GM23338 (cell line): ENCODE measurements around the gene IL1A.

Experiments used
- CTCF ChIP-seq, 2 experiments: fragments of 200-600 bp in 1 of 2; sonication (generic) in 1 of 2; conservative IDR thresholded peaks; 2 replicates each; pipeline versions ENCODE4 v1.5.1 to v1.6.1; 2016 to 2017; ENCODE audit warnings: antibody characterized with exemption in 2 of 2, low read depth in 2 of 2, mild to moderate bottlenecking in 2 of 2, moderate library complexity in 1 of 2
- EZH2 ChIP-seq: fragments of 200-600 bp; sonication (generic); IDR thresholded peaks from one replicate; pipeline ENCODE4 v1.8.0; 2017; ENCODE audit warnings: antibody characterized with exemption, mild to moderate bottlenecking, low read depth; ENCODE audit not compliant: unreplicated experiment
- EZH2phosphoT487 ChIP-seq: fragments of 200-600 bp; sonication (generic); IDR thresholded peaks from one replicate; pipeline ENCODE4 v1.8.1; 2018; ENCODE audit warnings: antibody characterized with exemption; ENCODE audit not compliant: unreplicated experiment
- JUNB ChIP-seq: IDR thresholded peaks from one replicate; pipeline ENCODE4 v1.6.1; 2016; ENCODE audit warnings: antibody characterized with exemption; ENCODE audit not compliant: unreplicated experiment
- POLR2AphosphoS5 ChIP-seq: IDR thresholded peaks from 2 replicates; pipeline ENCODE4 v1.6.1; 2016; ENCODE audit warnings: antibody characterized with exemption, low read depth
- REST ChIP-seq: IDR thresholded peaks from one replicate; pipeline ENCODE4 v1.6.1; 2018; ENCODE audit warnings: antibody characterized with exemption; ENCODE audit not compliant: unreplicated experiment
- ZNF114 ChIP-seq: fragments of 250-450 bp; sonication (Bioruptor Pico); IDR thresholded peaks from 2 replicates; pipeline ENCODE4 v1.5.0; 2020; ENCODE audit warnings: mild to moderate bottlenecking, moderate library complexity

- no peak for TF ChIP-seq CTCF (conservative IDR thresholded peaks at IDR 0.05; ENCODE audit: low read depth in 2 of 2)
- TF ChIP-seq ZNF114, result no peak
- TF ChIP-seq JUNB, result no peak
- no peak for TF ChIP-seq POLR2AphosphoS5
- TF ChIP-seq EZH2phosphoT487, result no peak
- no peak for TF ChIP-seq EZH2
- no peak for TF ChIP-seq REST
Measured at GRCh38 chr2:112827604-112828185, 43.4 kb upstream of the IL1A start.
